ENCODE data around the gene IZUMO1R.
"Not testable (repeated sequence)": the region's sequence is repeated elsewhere in the genome, so short reads cannot be mapped to it uniquely, and the experiment has no call there.

IZUMO1R gene

DNA sequence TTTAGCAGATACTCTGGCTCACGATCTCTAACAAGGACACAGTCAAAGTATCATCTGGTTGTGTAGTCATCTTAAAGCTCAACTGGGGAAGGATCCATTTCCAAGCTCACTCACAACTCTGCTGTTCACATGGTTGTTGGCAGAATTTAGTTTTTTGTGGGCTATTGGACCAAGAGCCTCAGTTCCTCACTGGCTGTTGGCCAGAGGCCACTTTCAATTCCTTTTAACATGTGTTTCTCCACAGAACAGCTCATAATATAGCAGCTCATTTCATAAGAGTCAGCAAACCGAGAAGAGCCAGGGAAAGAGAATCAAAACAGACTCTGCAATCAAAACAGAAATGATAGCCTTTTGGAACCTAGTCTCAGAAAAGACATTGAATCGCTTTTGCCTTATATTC, 22.6 kb downstream of the IZUMO1R start:
- no peak for DNase-seq (ENCODE audit: low read depth)

DNA sequence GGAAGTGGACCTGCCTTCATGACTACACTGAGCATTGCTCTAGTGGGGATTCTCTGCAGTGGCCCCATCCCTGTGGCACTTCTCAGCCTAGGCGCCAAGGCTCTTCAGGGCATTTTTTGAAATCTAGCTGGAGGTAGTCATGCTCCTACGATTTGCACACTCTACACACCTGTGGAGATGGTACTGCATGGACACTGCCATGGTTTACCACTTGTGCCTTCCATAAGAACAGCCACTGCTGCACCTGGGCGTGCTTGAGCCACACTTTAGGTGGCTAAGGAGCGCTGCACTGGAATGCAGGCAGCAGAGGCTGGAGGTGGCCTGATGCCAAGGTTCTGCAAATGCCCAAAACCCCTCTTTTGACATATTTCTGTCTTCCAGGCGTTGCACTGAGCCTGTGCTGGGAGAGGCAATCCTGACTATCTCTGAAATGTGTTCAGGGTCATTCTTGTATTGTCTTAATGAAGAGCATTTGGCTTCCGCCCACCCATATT, 24.3 kb downstream of the IZUMO1R start:
- DNase-seq (ENCODE audit: low read depth), result no peak

DNA sequence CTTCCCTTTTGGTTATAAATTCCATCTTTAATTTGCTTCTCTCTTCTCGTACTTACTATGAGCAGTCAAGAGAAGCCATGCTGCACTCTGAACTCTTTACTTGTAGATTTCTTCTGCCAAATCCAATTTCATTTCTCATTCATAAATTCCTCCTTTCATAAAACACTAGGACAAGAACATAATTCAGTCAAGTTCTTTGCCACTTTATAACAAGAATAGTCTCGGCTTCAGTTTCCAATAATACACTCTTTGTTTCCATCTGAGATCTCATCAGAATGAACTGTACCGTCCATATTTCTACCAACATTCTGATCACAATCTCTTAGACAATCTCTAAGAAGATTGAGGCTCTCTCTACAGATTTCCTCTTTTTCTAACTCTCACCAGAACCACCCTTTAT, 25.1 kb downstream of the IZUMO1R start:
- no peak for DNase-seq (ENCODE audit: low read depth)

DNA sequence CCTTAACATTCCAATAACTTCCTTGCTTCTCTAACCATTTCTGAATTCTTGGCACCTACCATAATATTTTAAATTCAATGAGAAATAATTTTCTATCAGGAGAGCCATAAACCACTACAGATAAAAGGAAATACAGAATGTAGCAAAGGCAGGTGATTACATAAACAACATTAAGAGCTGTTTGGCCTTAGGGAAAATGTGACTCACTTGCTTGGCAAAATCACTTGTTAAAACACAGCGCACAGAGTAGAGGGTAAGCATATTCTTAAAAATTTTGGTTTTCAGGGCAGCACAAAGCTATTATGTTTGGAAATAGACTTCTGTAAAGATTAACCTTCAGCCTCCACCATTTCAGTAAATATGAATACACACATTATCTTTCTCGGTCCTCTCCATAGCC, 26.4 kb downstream of the IZUMO1R start:
- no peak for DNase-seq (ENCODE audit: low read depth)

DNA sequence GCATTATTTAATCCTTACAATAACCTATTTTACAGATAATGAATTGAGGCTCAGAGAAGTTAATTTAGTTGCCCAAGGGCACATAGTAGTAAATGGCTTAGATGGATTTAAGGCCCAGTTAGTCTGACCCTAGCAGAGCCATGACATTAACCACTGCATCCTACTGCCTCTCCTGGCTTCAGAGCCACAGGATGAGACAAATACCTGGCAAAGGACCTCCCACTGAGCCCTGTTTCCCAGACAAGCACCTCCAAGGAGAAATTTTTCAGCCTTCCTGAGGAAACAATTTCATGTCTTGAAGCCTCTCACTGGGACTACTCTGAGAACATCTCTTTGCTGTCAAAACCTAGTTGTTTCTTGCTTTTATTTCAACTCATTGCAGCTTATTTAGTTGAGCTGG, 28.4 kb downstream of the IZUMO1R start:
- DNase-seq (ENCODE audit: low read depth), result no peak

DNA sequence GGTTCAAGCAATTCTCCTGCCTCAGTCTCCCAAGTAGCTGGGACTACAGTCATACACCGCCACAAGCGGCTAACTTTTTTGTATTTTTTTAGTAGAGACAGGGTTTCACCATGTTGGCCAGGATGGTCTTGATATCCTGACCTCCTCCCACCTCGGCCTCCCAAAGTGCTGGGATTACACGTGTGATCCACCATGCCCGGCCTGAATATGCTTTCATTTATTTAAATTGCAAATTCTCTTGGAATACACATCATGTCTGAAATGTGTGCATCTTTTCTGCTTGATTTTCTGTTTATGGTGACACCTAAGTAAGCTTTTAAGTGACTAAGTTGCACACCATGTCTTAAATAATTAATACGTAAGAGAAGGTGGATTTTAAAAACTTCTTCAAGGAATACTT, 31.7 kb downstream of the IZUMO1R start:
- DNase-seq (ENCODE audit: low read depth), result no peak

DNA sequence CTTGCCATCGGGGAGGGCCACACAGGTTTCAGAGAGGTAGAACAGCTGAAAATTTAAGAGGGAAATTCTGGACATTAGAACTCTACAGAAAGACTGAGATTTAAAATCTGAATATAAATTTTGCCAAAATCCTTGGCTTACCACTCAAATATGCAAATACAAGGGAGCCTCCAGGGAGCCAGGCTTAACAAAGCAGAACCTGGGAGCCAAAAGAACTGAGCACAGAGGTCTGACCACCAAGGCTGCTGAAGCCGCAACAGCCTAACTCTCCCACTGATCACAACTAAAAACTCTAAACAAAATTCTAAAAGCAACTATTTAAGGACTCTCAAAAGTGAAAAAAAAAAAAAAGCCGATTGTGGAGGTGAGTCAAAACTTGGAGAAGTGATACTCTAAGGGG, 34.3 kb downstream of the IZUMO1R start:
- no peak for DNase-seq (ENCODE audit: low read depth)

DNA sequence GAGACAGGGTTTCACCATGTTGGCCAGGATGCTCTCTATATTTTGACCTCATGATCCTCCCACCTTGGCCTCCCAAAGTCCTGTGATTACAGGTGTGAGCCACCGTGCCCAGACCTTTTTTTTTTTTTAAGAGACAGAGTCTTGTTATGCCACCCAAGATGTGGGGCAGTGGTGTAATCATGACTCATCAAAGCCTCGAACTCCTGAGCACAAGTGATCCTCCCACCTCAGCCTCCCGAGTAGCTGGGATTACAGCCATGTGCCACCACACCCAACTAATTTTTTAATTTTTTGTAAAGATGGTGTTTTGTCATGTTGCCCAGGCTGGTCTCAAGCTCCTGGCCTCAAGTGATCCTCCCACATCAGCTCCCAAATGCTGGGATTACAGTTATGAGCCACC, 37.9 kb downstream of the IZUMO1R start:
- DNase-seq (ENCODE audit: low read depth), result no peak

DNA sequence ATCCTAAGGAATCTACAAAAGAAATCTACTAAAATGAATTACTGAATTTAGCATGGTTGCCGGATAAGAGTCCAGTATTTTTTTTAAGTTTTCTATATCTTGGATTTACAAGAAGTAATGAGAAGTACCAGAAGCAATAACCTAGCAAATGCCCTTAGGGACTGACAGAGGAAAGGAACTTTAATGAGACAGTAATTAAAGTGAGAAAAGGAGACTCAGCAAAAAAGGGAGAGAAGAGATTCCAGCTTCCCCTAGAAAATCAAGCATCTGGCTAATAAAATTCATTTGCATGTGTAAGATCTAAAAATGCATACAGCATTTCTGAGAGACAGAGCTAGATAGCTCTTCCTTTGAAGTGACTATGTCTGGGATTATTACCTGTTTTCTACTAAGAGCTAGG, 39.1 kb downstream of the IZUMO1R start:
- no peak for DNase-seq (ENCODE audit: low read depth)

DNA sequence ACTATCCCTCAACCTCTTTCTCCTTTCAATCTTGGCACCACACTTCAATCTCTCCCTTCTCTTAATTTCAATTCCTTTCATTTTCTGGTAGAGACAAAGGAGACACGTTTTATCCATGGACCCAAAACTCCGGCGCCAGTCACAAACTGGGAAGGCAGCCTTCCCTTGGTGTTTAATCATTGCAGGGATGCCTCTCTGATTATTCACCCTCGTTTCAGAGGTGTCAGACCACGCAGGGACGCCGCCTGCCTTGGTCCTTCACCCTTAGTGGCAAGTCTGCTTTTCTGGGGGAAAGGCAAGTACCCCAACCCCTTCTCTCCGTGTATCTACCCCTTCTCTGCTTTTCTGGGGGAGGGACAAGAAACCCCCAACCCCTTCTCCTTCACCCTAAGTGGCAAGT, 41.9 kb downstream of the IZUMO1R start:
- not testable (repeated sequence) for DNase-seq (ENCODE audit: low read depth)

DNA sequence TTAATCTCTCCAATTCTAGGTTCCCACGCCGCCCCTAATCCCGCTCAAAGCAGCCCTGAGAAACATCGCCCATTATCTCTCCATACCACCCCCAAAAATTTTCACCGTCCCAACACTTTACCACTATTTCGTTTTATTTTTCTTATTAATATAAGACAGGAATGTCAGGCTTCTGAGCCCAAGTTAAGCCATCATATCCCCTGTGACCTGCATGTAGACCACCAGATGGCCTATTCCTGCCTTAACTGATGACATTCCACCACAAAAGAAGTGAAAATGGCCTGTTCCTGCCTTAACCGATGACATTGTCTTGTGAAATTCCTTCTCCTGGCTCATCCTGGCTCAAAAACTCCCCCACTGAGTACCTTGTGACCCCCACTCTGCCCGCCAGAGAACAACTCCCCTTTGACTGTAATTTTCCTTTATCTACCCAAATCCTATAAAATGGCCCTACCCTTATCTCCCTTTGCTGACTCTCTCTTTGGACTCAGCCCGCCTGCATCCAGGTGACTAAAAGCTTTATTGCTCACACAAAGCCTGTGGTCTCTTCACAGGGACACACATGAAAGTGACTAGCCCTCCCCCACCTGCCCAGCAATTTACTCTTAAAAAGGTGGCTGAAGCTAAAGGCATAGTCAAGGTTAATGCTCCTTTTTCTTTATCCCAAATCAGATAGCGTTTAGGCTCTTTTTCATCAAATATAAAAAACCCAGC, 46.6 kb downstream of the IZUMO1R start:
- DNase-seq (ENCODE audit: low read depth), result not testable (repeated sequence)

All from T-helper 22 cell (primary cell).